Left cardiac atrium (tissue), 4 donors: ENCODE results near the gene FBXW8. TPM values are rescaled to one million over a fixed set of nuclear protein-coding genes. Genes with fewer than 3 reads are reported as not detected.
"Not testable (repeated sequence)": the region's sequence is repeated elsewhere in the genome, so short reads cannot be mapped to it uniquely, and the experiment has no call there.

Experiments
- ATAC-seq, 2 donors: fragments of 200-7000 bp; cut with Tn5 transposase; one replicate each; pipeline ENCODE4 v1.9.1; 2020; ENCODE audit warnings: mild to moderate bottlenecking in 2 of 2, moderate library complexity in 2 of 2
- DNase-seq: peaks from one replicate; pipeline ENCODE4 v3.0.0-alpha.2; 2020
- intact Hi-C, 2 donors: fragments of 100-400 bp; cut with DNase I; formaldehyde crosslinking; loops; one replicate each; pipeline versions ENCODE4 v1.14.1 to v1.15.1; 2022 to 2023
- total RNA-seq, 2 donors: library from RNA; stranded (reverse); fragmentation: NEBNext Ultra II Directional; extraction: Animal tissue kit (Norgen Biotek cat#: 25700); gene quantifications; one replicate each; pipeline ENCODE4 v1.2.1, GENCODE V29; 2021
- donor health status: DM: no; HTN: yes; CAD: no.
- donor health status: DM: no; HTN: yes; CAD: no; lungs with severe emphysema.
- donor health status: DM: yes; HTN: yes; CAD: no.
- donor health status: Dilated cardiomyopathy.

FBXW8 gene
- total RNA-seq, 2 donors from 2014 or later = 6.5 to 8.9 TPM

GRCh38 chr12:117041798-117042170 lies 131.0 kb downstream of the FBXW8 start:
- intact Hi-C loops = no loop called here
- DNase-seq (no peak), ATAC-seq (no peak)

DNA sequence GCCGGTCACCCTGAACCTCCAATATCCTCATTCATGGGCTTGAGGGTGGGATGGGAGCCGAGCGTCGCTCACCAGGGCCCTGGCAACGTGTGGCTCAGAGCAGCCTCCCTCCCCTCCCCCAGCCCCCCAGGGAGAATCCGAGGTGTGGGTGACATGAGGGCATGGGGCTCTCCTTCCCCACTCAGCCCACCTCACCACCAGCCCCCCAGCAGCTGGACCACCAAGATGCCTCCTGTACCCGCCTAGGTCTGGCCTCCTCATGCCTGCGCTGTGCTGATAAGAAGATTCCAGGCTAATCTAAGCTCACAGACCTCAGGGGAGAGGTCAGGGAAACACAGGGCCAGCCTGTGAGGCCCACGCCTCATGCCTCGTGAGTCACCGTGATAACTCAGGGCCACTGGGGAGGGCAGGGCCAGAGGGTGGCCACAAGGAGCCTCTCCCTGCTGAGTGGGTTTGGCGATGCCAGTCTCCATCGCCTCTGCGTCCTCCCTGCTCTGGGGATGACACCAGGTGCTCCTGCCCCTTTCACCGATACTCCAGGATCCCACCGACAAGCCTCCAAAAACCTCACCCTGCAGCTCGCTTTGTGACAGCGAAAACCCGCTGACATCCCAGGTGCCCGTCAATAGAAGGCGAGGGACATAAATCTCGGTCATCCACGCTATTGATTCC lies 131.6 kb downstream of the FBXW8 start:
- intact Hi-C loops = no loop called here
- DNase-seq = peak; percentile 66
- ATAC-seq = peak; percentile 41 to 90

DNA sequence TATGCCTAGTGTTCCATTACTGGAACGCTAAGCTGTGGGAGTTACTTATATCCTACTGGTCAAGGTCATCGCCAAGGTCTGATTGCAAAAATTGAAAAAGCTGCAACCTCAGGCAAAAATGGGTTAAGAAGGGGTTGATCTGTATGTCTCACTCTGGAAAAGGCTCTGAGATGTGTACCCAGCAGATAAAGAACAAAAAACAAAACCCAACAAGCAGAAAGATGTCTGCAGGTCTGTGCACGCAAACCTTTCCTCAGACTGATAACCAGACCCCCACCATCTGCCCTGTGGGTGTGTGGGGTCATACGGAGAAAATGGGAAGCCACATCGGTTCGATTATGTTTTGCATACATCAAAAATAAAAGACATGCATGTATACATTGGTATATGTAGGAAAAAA lies 132.1 kb downstream of the FBXW8 start:
- ATAC-seq (no peak), DNase-seq (no peak)
- intact Hi-C loops = no loop called here

DNA sequence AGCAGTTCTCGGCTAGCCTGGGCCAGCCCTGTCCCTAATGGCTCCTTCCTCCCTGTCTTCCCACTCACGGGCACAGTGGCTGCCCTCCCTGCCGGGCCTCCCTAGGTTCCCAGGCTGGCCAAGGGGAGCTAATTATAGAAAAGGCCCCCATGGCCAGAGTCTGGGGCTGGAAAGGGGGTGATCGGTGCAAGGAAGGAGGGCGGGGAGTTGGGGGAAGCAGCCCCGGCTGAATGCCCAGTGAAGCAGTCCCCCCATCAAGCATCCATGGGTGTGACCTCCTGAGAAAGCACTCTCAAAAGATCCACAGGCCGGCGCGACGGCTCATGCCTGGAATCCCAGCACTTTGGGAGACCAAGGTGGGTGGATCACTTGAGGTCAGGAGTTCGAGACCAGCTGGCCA lies 133.6 kb downstream of the FBXW8 start:
- intact Hi-C loops = no loop called here
- ATAC-seq (no peak), DNase-seq (no peak)

GRCh38 chr12:117044790-117045159 lies 134.0 kb downstream of the FBXW8 start:
- ATAC-seq (no peak), DNase-seq (no peak)
- intact Hi-C loops = no loop called here

DNA sequence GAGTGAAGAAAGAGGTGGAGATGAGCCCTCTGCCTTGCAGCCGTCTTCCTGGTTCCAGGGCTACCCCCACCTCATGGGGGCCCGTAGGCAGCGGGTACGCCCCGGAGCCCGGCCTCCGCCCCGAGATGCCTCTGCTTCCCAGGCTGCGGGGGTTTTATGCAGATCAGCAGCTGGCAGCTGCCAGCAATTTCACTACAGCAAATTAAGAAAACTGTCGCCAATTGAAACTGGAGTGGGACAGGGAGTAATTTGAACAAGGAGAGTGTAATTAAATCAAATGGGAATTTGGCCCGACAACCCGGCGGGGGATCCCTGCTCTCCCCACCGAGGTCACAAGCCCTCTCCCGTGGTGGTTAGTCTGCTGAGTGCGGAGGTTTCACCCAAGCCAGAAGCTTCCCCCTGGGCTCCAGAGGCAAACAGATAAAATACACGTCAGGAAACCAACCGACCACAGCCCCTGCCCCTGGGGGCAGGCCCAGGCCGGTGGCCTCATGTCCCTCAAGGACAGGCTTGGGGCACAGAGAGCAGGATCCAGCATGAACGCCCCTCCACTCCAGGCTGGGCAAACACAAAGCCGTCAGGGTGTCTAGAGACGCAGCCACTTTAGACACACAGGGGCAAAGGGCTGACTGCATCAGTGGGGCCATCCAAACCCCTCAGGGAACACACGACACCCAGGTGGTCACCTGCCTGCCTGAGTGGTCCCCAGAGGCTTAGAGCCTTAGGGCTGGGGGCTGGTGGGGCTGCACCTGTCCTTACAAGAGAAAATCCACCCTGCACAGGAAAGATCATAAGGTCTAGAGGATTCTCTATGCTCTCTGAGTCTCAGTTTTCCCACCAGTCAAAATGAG lies 134.6 kb downstream of the FBXW8 start:
- intact Hi-C loops = no loop called here
- ATAC-seq (peak in 1 of 2 donors; percentile 16), DNase-seq (no peak)

- intact Hi-C loops = no loop called here
- no peak for DNase-seq
- no peak for ATAC-seq
These were observed 135.2 kb downstream of the FBXW8 start for GRCh38 chr12:117046011-117046369.

GRCh38 chr12:117046425-117046824 lies 135.7 kb downstream of the FBXW8 start:
- no peak for ATAC-seq
- no peak for DNase-seq
- intact Hi-C loops = no loop called here

DNA sequence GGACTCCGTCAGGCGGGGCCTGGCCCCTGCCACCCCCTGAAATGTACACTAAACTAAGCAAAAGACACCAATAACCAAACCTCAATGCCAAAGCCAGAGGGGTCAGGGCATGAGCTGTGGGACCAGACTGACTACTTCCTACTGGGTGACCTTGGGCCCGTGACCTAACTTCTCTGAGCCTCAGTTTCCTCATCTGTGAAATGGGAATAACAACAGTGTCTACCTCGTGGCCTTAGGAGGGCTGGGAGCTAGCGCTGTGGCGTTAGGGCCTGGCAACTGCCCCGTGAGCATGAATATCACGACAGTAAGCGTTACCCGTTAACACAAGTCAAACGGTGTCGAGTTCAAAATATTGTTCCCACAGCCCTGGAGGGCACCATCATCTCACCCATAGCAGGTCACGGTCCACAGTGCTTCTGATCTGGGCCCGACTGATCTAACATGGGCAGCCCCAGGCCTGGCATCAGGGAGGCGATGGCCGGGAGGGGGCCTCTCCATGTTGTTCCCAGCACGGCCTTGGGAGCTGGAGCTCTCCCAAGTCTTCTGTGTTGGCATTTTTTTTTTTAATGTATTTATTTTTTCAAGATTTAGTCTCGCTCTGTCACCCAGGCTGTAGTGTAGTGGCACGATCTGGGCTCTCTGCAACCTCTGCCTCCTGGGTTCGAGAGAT lies 136.2 kb downstream of the FBXW8 start:
- ATAC-seq (no peak), DNase-seq (no peak)
- intact Hi-C loops = no loop called here

DNA sequence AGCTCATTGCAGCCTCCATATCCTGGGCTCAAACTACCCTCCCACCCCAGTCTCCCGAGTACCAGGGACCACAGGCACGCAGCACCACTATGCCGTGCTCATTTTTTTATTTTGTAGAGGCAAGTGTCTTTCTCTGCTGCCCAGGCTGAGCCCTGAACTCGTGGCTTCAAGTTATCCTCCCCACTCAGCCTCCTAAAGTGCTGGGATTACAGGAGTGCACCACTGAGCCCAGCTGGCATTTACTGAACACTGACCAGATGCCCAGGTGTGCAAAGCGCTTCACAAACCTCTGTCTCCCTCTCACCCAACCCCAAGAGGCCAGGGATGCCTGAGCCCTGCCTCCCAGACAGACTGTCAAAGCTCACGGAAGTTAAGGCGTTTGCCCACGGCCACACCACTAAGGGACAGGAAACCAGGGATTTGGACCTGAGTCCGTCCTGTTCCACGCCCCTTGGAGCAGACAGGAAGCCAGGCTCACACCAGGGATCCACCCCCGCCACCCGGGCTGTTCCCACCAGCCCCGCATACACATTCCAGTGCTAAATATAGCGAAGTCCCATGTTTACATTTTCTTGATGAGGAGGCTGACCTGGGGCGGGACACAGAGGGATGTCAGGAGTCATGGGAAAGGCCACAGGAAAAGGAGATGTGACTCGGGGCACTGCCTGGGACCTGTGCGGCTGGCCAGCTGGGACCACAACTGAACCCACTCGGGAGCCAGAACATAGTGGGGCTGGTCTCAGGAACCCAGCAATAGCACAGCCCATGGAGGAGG lies 137.2 kb downstream of the FBXW8 start:
- ATAC-seq = peak; percentile 34 to 38
- DNase-seq = peak; percentile 70
- intact Hi-C loops = no loop called here

DNA sequence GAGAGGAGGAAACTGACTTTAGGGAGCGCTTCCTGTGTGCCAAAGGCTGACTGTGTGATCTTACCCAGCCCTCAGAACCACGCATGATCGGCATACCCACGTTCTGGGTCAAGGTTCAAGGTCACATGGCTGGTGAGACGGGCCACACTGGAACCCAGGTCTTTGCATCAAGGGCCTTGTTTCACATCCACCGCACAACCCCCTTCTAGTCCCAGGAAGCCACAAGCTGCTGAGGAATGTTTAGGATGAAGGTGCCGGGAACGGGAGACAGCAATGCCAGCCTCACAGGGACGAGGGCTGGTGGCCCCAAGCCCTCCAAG lies 137.8 kb downstream of the FBXW8 start:
- ATAC-seq = no peak
- intact Hi-C loops = no loop called here
- no peak for DNase-seq

DNA sequence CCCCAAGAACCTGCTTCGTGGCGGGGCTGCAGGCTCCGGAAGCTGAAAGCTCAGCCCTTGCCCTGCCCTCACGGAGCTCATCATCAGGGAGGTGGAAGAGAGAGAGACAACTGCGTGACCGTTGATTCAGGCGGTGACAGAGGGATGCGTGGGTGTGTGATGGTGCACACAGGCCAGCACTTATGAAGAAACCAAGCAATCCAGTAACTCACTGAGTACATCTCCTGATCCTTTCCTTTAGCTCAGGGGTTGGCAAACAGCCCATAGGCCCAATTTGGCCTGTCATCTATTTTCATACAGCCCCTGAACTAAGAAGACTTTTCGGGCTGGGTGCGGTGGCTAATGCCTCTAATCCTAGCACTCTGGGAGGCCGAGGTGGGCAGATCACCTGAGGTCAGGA lies 138.5 kb downstream of the FBXW8 start:
- peak in 1 of 2 donors; percentile 33 for ATAC-seq
- DNase-seq = peak; percentile 59
- intact Hi-C loops = no loop called here

- intact Hi-C loops = no loop called here
- ATAC-seq (no peak), DNase-seq (no peak)
These were observed 139.3 kb downstream of the FBXW8 start for GRCh38 chr12:117050060-117050459.

GRCh38 chr12:117051380-117051779 lies 140.6 kb downstream of the FBXW8 start:
- DNase-seq (no peak), ATAC-seq (peak; percentile 37 to 40)
- intact Hi-C loops = no loop called here

- ATAC-seq (peak; percentile 4 to 19), DNase-seq (no peak)
- intact Hi-C loops = no loop called here
These were observed 141.8 kb downstream of the FBXW8 start for GRCh38 chr12:117052386-117053049.

DNA sequence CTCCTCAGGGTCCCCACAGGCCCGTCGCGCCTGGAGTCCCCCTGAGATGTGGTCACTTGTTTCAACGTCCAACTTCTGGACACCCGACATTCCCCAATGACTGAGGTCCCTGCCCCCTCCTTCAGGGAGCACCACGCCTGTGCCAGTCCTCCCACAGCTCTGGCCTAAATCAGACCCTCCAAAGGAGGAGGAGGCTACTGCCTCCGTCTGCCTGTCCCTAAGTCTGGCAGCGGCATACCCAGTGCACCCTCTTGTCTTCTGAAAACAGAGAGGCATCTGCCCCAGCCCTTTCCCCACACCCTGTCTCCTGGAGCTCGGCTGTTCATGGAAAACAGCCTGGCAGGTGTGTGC lies 142.3 kb downstream of the FBXW8 start:
- DNase-seq = no peak
- no peak for ATAC-seq
- intact Hi-C loops = no loop called here

DNA sequence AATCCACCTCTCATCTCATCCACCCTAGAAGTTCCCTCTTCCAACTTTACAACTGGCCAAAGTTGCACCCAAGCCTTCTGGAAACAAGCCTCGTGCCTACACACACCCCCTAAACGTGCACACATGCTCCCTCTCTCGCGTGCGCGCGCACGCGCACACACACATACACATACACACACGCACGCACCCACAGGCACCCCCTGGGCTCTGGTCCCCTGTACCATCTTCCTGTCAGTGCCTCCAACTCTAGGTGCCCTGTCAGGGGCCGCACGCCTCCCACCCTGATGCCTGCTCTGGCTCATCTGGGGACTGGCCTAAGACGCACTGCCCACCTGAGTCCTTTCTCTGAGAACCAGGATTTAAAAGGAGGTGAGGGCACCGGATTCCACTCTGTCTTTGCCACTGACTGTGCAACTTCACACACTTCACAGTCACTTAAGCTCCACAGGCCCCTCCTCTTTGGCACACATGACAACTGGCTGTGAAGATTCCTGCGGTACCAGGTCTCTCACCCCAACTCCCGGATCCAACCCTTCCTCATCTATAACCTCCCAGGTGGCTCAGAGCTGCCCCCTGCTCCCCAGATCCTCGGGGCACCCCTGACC lies 142.9 kb downstream of the FBXW8 start:
- intact Hi-C loops = no loop called here
- DNase-seq (no peak), ATAC-seq (no peak)

DNA sequence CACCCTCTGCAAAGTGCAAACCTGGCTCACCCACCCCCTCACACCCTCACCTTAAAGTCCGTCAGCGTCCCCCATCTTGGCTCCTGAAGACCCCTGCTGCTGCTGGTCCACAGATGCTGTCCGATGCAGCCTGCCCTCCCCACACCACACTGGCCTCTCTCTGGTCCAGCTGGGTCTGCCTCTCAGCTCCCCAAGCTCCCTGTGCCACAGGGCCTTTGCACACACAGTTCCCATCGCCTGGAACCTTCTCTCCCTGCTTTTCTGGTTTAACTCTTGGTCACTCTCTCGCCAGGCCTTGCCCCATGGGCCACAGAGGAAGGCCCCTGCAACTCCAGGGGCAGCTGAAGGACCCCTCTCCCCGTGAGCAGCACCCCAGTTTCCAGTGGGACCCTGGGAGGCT lies 143.5 kb downstream of the FBXW8 start:
- intact Hi-C loops = no loop called here
- ATAC-seq (no peak), DNase-seq (no peak)

DNA sequence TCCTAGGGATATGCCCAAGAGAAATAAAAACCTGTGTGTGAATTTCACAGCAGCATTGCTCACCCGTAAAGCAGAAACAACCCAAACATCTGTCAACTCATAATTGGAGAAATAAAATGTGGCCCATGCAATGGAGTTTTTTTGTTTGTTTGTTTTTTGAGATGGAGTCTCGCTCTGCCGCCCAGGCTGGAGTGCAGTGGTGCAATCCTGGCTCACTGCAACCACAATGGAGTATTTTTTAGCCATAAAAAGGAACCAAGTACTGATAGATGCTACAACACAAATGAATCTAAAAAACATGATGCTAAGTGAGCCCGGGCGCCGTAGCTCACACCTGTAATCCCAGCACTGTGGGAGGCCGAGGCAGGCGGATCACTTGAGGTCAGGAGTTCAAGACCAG lies 146.9 kb downstream of the FBXW8 start:
- intact Hi-C loops = loop anchor here in 1 of 2 donors (5.0 kb wide), 1 partner anchor 40 kb away; the partner anchor contains the start of gene TESC
- ATAC-seq, DNase-seq: not testable (repeated sequence)
